SJCRH30 (cell line): Measurements from ENCODE around the gene CAB39L. TPM values are rescaled to one million over a fixed set of nuclear protein-coding genes. Genes with fewer than 3 reads are reported as not detected.
A peak's percentile ranks its signal among the peaks of the same experiment; 100 is the strongest.

ENCODE experiments used
- DNase-seq, 2 experiments: peaks; one replicate each; pipeline ENCODE4 v3.0.0-alpha.2; 2015 to 2020
- H3K27ac ChIP-seq: fragments of 250-450 bp; sonication (Bioruptor Pico); 2 replicates; pipeline ENCODE4 v1.5.1; 2020; ENCODE audit warnings: mild to moderate bottlenecking, moderate library complexity
- H3K27me3 ChIP-seq: fragments of 250-450 bp; sonication (Bioruptor Pico); 2 replicates; pipeline ENCODE4 v1.5.1; 2020; ENCODE audit warnings: mild to moderate bottlenecking, moderate library complexity
- H3K36me3 ChIP-seq: fragments of 250-450 bp; sonication (Bioruptor Pico); 2 replicates; pipeline ENCODE4 v1.5.1; 2020; ENCODE audit warnings: mild to moderate bottlenecking, moderate library complexity
- H3K4me1 ChIP-seq: fragments of 250-450 bp; sonication (Bioruptor Pico); 2 replicates; pipeline ENCODE4 v1.5.1; 2020; ENCODE audit warnings: mild to moderate bottlenecking, moderate library complexity
- H3K4me3 ChIP-seq: fragments of 250-450 bp; sonication (Bioruptor Pico); 2 replicates; pipeline ENCODE4 v1.5.1; 2020; ENCODE audit warnings: mild to moderate bottlenecking, moderate library complexity
- H3K9me3 ChIP-seq: fragments of 250-450 bp; sonication (Bioruptor Pico); replicated peaks from 2 replicates; pipeline ENCODE4 v1.5.1; 2020; ENCODE audit warnings: mild to moderate bottlenecking, moderate library complexity
- total RNA-seq: library from RNA; depleted of rRNA; stranded (reverse); fragments of >200 nt; shearing (Covaris generic); gene quantifications from 2 replicates; pipeline ENCODE4 v1.2.3, GENCODE V29; 2014

CAB39L gene
- total RNA-seq, 1 experiment from 2014 or later = 2.4 TPM

GRCh38 chr13:49357694-49358093 is 86.2 kb downstream of the CAB39L start:
- no peaks in the 10 kb centered on the region for H3K27me3 ChIP-seq
- no peak overlapping the region for H3K27ac ChIP-seq
- H3K4me3 ChIP-seq = no peak overlapping the region
- no peaks in the 10 kb centered on the region; the same call in 1 of the 2 replicates for H3K4me1 ChIP-seq
- no peak for DNase-seq
- no peaks in the 10 kb centered on the region for H3K36me3 ChIP-seq
- no peaks in the 10 kb centered on the region for H3K9me3 ChIP-seq

DNA sequence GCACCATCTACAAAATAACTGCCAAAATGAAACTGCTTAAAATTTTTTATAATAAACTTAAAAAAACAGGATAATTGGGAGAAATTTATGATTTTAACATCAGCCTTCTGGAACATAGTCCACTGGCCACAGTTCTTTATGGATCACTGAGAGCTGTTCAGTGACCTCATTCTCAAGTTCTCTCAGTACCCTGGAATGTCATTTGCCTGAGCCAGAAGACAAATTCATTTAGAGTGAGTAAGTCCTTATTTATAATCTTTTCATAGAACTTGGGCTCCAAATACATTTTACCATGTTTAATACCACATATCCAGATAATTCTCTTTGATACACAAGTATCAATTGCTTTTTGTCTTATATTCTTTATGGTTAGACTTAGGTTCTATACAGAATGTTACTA is 87.6 kb downstream of the CAB39L start:
- Histone ChIP-seq H3K9me3 (no peaks in the 10 kb centered on the region), H3K27me3 (no peaks in the 10 kb centered on the region), H3K4me3 (no peak overlapping the region), H3K27ac (no peak overlapping the region), H3K36me3 (no peaks in the 10 kb centered on the region), H3K4me1 (no peaks in the 10 kb centered on the region; the same call in 1 of the 2 replicates)
- DNase-seq = no peak

DNA sequence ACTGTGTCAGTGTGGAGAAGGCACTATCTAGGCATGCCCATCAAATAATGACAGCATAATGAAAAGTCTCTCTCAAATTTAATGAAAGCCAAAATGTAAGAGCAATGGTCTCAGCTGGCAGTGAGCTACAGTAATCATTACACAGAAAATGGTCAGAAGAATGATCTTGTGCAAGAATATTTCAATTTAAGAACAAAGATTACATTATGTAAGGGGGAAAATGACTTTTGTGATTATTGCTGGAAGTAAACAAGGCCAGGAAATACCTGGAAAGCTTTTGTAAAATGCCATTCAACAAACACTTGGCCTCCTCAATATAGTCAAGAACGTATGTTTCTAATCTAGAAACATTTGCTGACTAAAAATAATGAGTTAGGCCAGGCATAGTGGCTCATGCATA is 89.1 kb downstream of the CAB39L start:
- H3K36me3 ChIP-seq = no peaks in the 10 kb centered on the region
- DNase-seq = no peak
- H3K9me3 ChIP-seq = no peaks in the 10 kb centered on the region
- H3K4me3 ChIP-seq = no peak overlapping the region
- no peak overlapping the region for H3K27ac ChIP-seq
- no peaks in the 10 kb centered on the region for H3K27me3 ChIP-seq
- no peaks in the 10 kb centered on the region; the same call in 1 of the 2 replicates for H3K4me1 ChIP-seq

GRCh38 chr13:49353908-49354307 is 90.0 kb downstream of the CAB39L start:
- no peak for DNase-seq
- H3K36me3 ChIP-seq = no peaks in the 10 kb centered on the region
- H3K4me1 ChIP-seq = no peaks in the 10 kb centered on the region; the same call in 1 of the 2 replicates
- H3K27me3 ChIP-seq = no peaks in the 10 kb centered on the region
- no peak overlapping the region for H3K27ac ChIP-seq
- no peak overlapping the region for H3K4me3 ChIP-seq
- H3K9me3 ChIP-seq = no peaks in the 10 kb centered on the region

GRCh38 chr13:49351871-49352270 is 92.0 kb downstream of the CAB39L start:
- Histone ChIP-seq H3K36me3 (no peaks in the 10 kb centered on the region), H3K4me1 (no peaks in the 10 kb centered on the region), H3K4me3 (no peak overlapping the region), H3K27me3 (no peaks in the 10 kb centered on the region), H3K27ac (no peak overlapping the region), H3K9me3 (no peaks in the 10 kb centered on the region)
- no peak for DNase-seq

DNA sequence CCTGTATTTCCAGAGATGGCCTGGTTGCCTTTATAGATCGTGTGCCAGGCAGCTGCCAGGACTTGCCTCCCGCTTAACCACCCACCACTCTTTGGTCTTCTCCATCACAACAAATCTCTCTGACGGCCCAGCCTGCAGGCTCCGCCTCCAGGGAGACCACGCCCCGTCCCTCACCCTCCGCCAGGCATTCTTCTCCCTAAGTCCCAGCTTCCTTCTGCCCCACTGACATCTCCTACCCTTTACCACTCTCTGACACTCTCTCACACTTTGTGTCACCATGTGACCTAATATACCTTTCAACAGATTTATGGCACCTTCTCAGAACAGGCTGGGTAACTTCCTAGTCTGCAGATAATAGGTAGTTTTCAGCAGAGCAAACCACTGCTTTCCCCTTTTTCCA is 95.1 kb downstream of the CAB39L start:
- Histone ChIP-seq H3K27ac (no peak overlapping the region), H3K9me3 (no peaks in the 10 kb centered on the region), H3K27me3 (no peaks in the 10 kb centered on the region), H3K4me1 (no peaks in the 10 kb centered on the region), H3K36me3 (no peaks in the 10 kb centered on the region), H3K4me3 (no peak overlapping the region)
- peak; percentile 4 to 7 for DNase-seq

- Histone ChIP-seq H3K4me1 (no peaks in the 10 kb centered on the region), H3K27me3 (no peaks in the 10 kb centered on the region)
Measured at GRCh38 chr13:49347650-49348385, 96.0 kb downstream of the CAB39L start.

GRCh38 chr13:49346460-49346859 is 97.4 kb downstream of the CAB39L start:
- Histone ChIP-seq H3K4me1 (no peaks in the 10 kb centered on the region), H3K9me3 (no peaks in the 10 kb centered on the region), H3K27ac (no peak overlapping the region), H3K36me3 (no peaks in the 10 kb centered on the region), H3K4me3 (no peak overlapping the region), H3K27me3 (no peaks in the 10 kb centered on the region)
- peak in 1 of 2 experiments; percentile 13 for DNase-seq

More at GRCh38 chr13:49347650-49348385, 96.0 kb downstream of the CAB39L start:
- no peak overlapping the region for H3K27ac ChIP-seq
- no peaks in the 10 kb centered on the region for H3K36me3 ChIP-seq
- no peak for DNase-seq
- H3K9me3 ChIP-seq = no peaks in the 10 kb centered on the region
- H3K4me3 ChIP-seq = no peak overlapping the region

- H3K9me3 ChIP-seq = no peaks in the 10 kb centered on the region
- no peak overlapping the region for H3K27ac ChIP-seq
- no peaks in the 10 kb centered on the region for H3K4me1 ChIP-seq
- no peak for DNase-seq
- H3K27me3 ChIP-seq = no peaks in the 10 kb centered on the region
- H3K36me3 ChIP-seq = no peaks in the 10 kb centered on the region
- H3K4me3 ChIP-seq = no peak overlapping the region
Measured at GRCh38 chr13:49343731-49344130, 100.1 kb downstream of the CAB39L start.

- no peaks in the 10 kb centered on the region for H3K27me3 ChIP-seq
- H3K4me1 ChIP-seq = no peaks in the 10 kb centered on the region
Measured at GRCh38 chr13:49343255-49343654, 100.6 kb downstream of the CAB39L start.

GRCh38 chr13:49342454-49342853 is 101.4 kb downstream of the CAB39L start:
- Histone ChIP-seq H3K27ac (no peak overlapping the region), H3K9me3 (no peaks in the 10 kb centered on the region), H3K4me3 (no peak overlapping the region), H3K36me3 (no peaks in the 10 kb centered on the region), H3K4me1 (no peaks in the 10 kb centered on the region), H3K27me3 (no peaks in the 10 kb centered on the region)
- no peak for DNase-seq

More at GRCh38 chr13:49343255-49343654, 100.6 kb downstream of the CAB39L start:
- Histone ChIP-seq H3K4me3 (no peak overlapping the region), H3K27ac (no peak overlapping the region), H3K9me3 (no peaks in the 10 kb centered on the region), H3K36me3 (no peaks in the 10 kb centered on the region)
- no peak for DNase-seq

DNA sequence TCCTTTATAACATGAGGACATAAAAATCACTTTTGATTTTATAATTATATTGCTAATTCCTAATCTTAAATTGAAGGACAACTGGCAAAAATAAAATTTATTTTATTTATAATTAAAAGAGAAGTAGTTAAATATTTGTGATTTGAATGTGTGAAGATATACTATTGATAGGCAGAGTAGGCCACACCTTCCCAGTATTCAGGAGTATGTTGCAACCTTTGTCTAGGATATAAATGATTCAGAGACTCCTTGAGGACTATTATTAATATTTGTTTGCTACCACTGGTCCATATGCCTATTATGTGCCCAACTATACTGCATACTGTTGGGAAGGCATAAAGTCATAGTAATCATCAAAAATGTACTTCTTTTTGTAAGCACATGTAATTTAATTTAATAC is 101.9 kb downstream of the CAB39L start:
- no peak overlapping the region for H3K4me3 ChIP-seq
- no peaks in the 10 kb centered on the region for H3K4me1 ChIP-seq
- no peaks in the 10 kb centered on the region for H3K27me3 ChIP-seq
- no peak overlapping the region for H3K27ac ChIP-seq
- H3K36me3 ChIP-seq = no peaks in the 10 kb centered on the region
- no peak for DNase-seq
- H3K9me3 ChIP-seq = no peaks in the 10 kb centered on the region

DNA sequence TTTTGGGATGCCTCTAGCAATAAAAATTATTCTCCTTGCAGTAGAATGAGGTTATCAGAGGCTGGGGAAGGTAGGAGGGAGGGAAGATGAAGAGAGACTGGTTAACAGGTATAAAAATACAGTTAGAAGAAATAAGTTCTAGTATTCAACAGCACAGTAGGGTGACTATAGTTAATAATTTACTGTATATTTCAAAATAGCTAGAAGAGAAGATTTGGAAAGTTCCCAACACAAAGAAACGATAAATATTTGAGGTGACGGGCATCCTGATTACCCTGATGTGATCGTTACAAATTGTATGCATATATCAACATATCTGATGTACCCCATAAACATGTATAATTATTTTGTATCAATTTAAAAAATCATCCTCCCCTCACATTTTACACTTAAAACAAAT is 102.3 kb downstream of the CAB39L start:
- Histone ChIP-seq H3K4me3 (no peak overlapping the region), H3K27ac (no peak overlapping the region), H3K27me3 (no peaks in the 10 kb centered on the region), H3K9me3 (no peaks in the 10 kb centered on the region), H3K36me3 (no peaks in the 10 kb centered on the region), H3K4me1 (no peaks in the 10 kb centered on the region)
- no peak for DNase-seq

DNA sequence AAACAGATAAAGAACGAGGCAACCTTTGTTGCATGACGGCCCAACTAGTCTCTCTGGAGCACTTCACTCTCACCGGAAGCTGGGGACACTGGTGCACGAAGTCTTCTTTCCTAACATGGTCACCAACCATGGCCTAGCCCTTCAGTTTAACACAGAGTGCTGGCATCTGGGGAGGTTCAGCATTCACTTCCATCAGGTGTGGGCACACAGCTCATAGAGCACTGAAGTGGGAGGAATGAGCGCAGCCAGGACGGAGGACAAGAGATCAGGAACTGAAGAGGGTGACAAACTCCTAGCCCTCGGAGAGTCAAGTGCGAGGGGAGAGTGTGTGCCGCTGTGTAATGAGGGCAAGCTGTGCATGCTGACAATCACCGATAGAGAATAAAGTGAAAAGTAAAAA is 103.7 kb downstream of the CAB39L start:
- Histone ChIP-seq H3K4me3 (no peak overlapping the region), H3K27ac (no peak overlapping the region), H3K4me1 (no peaks in the 10 kb centered on the region), H3K27me3 (no peaks in the 10 kb centered on the region), H3K36me3 (no peaks in the 10 kb centered on the region), H3K9me3 (no peaks in the 10 kb centered on the region)
- no peak for DNase-seq

DNA sequence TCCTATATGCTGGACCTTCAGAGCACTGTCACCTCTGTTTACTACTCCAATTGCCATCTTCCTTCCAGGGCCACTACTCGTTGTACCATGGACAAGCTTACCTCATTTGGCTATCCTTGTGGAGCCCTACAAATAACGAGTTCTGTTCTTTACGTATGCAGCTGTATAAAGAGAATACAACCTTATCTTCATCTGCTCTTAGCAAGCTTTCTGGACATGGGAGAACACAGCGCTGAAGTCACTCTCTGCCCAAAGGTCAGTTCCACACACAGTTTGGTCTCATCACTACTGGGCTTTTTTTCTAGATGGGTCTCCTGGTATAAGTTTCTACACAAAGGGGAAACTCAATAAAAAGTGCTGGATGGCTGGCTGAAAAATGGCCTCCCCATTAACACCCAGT is 107.2 kb downstream of the CAB39L start:
- Histone ChIP-seq H3K9me3 (no peaks in the 10 kb centered on the region), H3K4me1 (no peaks in the 10 kb centered on the region), H3K27ac (no peak overlapping the region), H3K27me3 (no peaks in the 10 kb centered on the region), H3K36me3 (no peaks in the 10 kb centered on the region), H3K4me3 (no peak overlapping the region)
- DNase-seq = no peak

GRCh38 chr13:49330546-49330864 is 113.4 kb downstream of the CAB39L start:
- Histone ChIP-seq H3K27me3 (no peaks in the 10 kb centered on the region), H3K27ac (no peak overlapping the region), H3K9me3 (no peaks in the 10 kb centered on the region), H3K4me1 (no peaks in the 10 kb centered on the region), H3K36me3 (no peaks in the 10 kb centered on the region), H3K4me3 (no peak overlapping the region)
- no peak for DNase-seq
